Lower leg skin (tissue), 3 donors: ENCODE measurements around the gene PRKCE.

Experiments used
- POLR2A ChIP-seq, 2 donors: fragments of 450-650 bp; IDR thresholded peaks; one replicate each; pipeline ENCODE4 v1.6.1; 2016 to 2017; ENCODE audit warnings: antibody characterized with exemption in 2 of 2, mild to moderate bottlenecking in 1 of 2, moderate library complexity in 1 of 2
- TF ChIP-seq, protein P1 (sequence below), 3 donors: fragments of 450-650 bp; IDR thresholded peaks; one replicate each; pipeline ENCODE4 v1.5.1; 2016; ENCODE audit warnings: antibody characterized with exemption in 3 of 3, mild to moderate bottlenecking in 3 of 3, moderate library complexity in 2 of 3

DNA sequence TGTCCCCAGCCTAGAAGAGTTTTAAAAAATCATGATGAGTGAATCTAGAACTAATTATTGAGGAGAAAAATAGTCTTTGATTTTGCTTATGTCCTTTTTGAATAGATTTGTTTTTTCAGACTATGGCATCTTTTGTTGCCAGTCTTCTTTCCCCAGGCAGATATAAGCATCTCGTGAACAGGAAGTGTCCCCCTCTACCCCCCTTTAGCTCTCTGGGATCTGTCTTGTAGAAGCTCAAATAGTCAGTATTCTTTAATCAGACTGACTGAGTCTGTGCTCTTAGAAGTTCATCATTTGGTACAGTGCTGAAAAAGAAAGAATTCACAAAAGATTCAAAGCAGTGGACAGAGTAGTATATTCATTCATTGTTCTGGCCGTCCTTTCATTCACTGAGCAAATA, 10.4 kb downstream of the PRKCE start:
- TF ChIP-seq, protein P1, sequence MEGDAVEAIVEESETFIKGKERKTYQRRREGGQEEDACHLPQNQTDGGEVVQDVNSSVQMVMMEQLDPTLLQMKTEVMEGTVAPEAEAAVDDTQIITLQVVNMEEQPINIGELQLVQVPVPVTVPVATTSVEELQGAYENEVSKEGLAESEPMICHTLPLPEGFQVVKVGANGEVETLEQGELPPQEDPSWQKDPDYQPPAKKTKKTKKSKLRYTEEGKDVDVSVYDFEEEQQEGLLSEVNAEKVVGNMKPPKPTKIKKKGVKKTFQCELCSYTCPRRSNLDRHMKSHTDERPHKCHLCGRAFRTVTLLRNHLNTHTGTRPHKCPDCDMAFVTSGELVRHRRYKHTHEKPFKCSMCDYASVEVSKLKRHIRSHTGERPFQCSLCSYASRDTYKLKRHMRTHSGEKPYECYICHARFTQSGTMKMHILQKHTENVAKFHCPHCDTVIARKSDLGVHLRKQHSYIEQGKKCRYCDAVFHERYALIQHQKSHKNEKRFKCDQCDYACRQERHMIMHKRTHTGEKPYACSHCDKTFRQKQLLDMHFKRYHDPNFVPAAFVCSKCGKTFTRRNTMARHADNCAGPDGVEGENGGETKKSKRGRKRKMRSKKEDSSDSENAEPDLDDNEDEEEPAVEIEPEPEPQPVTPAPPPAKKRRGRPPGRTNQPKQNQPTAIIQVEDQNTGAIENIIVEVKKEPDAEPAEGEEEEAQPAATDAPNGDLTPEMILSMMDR (IDR thresholded peaks at IDR 0.05), result no peak
- TF ChIP-seq POLR2A (IDR thresholded peaks at IDR 0.05), result no peak
